Measurements from ENCODE around the gene ITGA2B.

Gene ITGA2B

GRCh38 chr17:44432254-44433157 lies 43.1 kb upstream of the ITGA2B start:
- H3K9me3 ChIP-seq (replicated peaks in 1 of 2; ENCODE audit: control insufficient read depth in 2 of 2, insufficient read depth in 1 of 2, low read depth in 1 of 2, low read length in 2 of 2), result no peaks in the 10 kb centered on the region
- no peak overlapping the region for H2AK5ac ChIP-seq (ENCODE audit: low read depth, low read length)
- H3K27ac ChIP-seq (replicated peaks; ENCODE audit: low read length), result no peak overlapping the region
- no peaks in the 10 kb centered on the region for H3K79me1 ChIP-seq (ENCODE audit: low read depth, low read length)
- H2BK120ac ChIP-seq (ENCODE audit: low read depth, low read length), result no peak overlapping the region
- H3K14ac ChIP-seq (ENCODE audit: low read length), result no peak overlapping the region
- no peak overlapping the region for H3K18ac ChIP-seq (ENCODE audit: low read length)
- H3K4me3 ChIP-seq (ENCODE audit: low read length in 2 of 2), result no peak overlapping the region
- no peak overlapping the region for H3K4ac ChIP-seq (ENCODE audit: low read length)
- no peak overlapping the region for H3K23ac ChIP-seq (ENCODE audit: low read depth, low read length, poor library complexity)
- H4K8ac ChIP-seq (ENCODE audit: low read depth, low read length), result no peak overlapping the region
- no peak overlapping the region for H4K91ac ChIP-seq (ENCODE audit: low read depth, low read length, poor library complexity)
- no peak overlapping the region for H3K9ac ChIP-seq (ENCODE audit: low read depth, low read length, poor library complexity)
- H3K4me2 ChIP-seq (ENCODE audit: insufficient read depth, low read length, poor library complexity, severe bottlenecking), result no peak overlapping the region
- H3K4me1 ChIP-seq (ENCODE audit: control insufficient read depth in 2 of 2, insufficient read depth in 1 of 2, low read depth in 1 of 2, low read length in 2 of 2), result no peaks in the 10 kb centered on the region
- H3K36me3 ChIP-seq (replicated peaks in 1 of 2; ENCODE audit: control insufficient read depth in 2 of 2, insufficient read depth in 2 of 2, low read length in 2 of 2), result peaks cover 17 to 87% of the 10 kb centered on the region in 2 donors
- no peak overlapping the region for H2BK5ac ChIP-seq (ENCODE audit: low read length)
- H3K27me3 ChIP-seq (ENCODE audit: control insufficient read depth in 3 of 3, insufficient read depth in 3 of 3, low read depth in 1 of 3, low read length in 3 of 3), result no peaks in the 10 kb centered on the region
- no peak overlapping the region for H2BK12ac ChIP-seq (ENCODE audit: low read length)
- no peak overlapping the region for H2BK15ac ChIP-seq (ENCODE audit: low read length)
- no peak overlapping the region for H2AFZ ChIP-seq (ENCODE audit: low read length)
- no peak for DNase-seq (ENCODE audit: low spot score)
- WGBS, 2 donors (ENCODE audit: extremely low coverage in 2 of 2, insufficient read length in 2 of 2, insufficient replicate concordance in 1 of 2), result no CpG with 5 or more reads among the region's 9 CpGs

DNA sequence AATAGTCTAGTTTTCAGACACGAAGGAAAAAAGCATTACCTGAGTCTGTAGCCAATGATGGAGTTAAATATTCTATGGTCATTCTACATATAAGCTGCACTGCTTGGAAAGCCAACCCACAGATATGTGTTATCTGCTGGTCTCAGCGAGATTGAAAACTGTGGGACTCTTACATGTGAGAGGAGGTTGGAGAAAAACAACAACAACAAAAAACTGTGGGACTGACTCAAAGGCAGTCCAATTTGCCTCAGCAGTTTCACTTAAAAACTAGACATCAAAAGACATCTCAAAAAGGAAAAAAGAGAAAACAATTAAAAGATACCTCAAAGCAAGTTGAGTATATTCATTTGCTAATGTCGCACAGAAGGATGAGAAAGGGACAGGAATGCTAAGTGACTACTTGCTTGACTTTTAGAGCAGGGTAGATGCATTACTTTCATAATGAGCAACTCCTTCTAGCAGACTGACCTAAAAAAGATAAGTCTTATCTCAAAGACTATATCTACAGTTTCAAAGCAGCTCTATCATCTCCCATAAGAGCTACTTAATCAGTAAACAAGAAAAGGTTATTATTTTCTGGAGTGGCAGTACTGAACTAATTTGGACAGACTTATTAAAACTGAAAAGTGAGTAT lies 35.5 kb upstream of the ITGA2B start:
- no CpG with 5 or more reads among the region's 3 CpGs for WGBS, 2 donors (ENCODE audit: extremely low coverage in 2 of 2, insufficient read length in 2 of 2, insufficient replicate concordance in 1 of 2)
- peaks cover 12 to 86% of the 10 kb centered on the region in 2 donors for H3K36me3 ChIP-seq (replicated peaks in 1 of 2; ENCODE audit: control insufficient read depth in 2 of 2, insufficient read depth in 2 of 2, low read length in 2 of 2)

GRCh38 chr17:44417553-44417952 lies 28.1 kb upstream of the ITGA2B start:
- Histone ChIP-seq H2BK12ac (ENCODE audit: low read length) (no peak overlapping the region), H3K4me3 (ENCODE audit: low read length in 2 of 2) (no peak overlapping the region), H4K91ac (ENCODE audit: low read depth, low read length, poor library complexity) (no peak overlapping the region), H3K4me2 (ENCODE audit: insufficient read depth, low read length, poor library complexity, severe bottlenecking) (no peak overlapping the region), H3K9ac (ENCODE audit: low read depth, low read length, poor library complexity) (no peak overlapping the region), H4K8ac (ENCODE audit: low read depth, low read length) (no peak overlapping the region), H2AFZ (ENCODE audit: low read length) (no peak overlapping the region), H2BK5ac (ENCODE audit: low read length) (no peak overlapping the region), H2AK5ac (ENCODE audit: low read depth, low read length) (no peak overlapping the region), H3K27ac (replicated peaks; ENCODE audit: low read length) (no peak overlapping the region), H3K4ac (ENCODE audit: low read length) (no peak overlapping the region), H3K9me3 (replicated peaks in 1 of 2; ENCODE audit: control insufficient read depth in 2 of 2, insufficient read depth in 1 of 2, low read depth in 1 of 2, low read length in 2 of 2) (peaks cover 0 to 8% of the 10 kb centered on the region in 2 donors), H3K14ac (ENCODE audit: low read length) (no peak overlapping the region), H3K27me3 (ENCODE audit: control insufficient read depth in 3 of 3, insufficient read depth in 3 of 3, low read depth in 1 of 3, low read length in 3 of 3) (no peaks in the 10 kb centered on the region), H3K79me1 (ENCODE audit: low read depth, low read length) (no peaks in the 10 kb centered on the region), H3K36me3 (replicated peaks in 1 of 2; ENCODE audit: control insufficient read depth in 2 of 2, insufficient read depth in 2 of 2, low read length in 2 of 2) (peaks cover 11 to 82% of the 10 kb centered on the region in 2 donors), H3K18ac (ENCODE audit: low read length) (no peak overlapping the region), H3K4me1 (ENCODE audit: control insufficient read depth in 2 of 2, insufficient read depth in 1 of 2, low read depth in 1 of 2, low read length in 2 of 2) (no peaks in the 10 kb centered on the region), H2BK15ac (ENCODE audit: low read length) (no peak overlapping the region), H2BK120ac (ENCODE audit: low read depth, low read length) (no peak overlapping the region), H3K23ac (ENCODE audit: low read depth, low read length, poor library complexity) (no peak overlapping the region)
- no CpG with 5 or more reads among the region's 2 CpGs for WGBS, 2 donors (ENCODE audit: extremely low coverage in 2 of 2, insufficient read length in 2 of 2, insufficient replicate concordance in 1 of 2)
- no peak for DNase-seq (ENCODE audit: low spot score)

More for the DNA sequence above, 35.5 kb upstream of the ITGA2B start:
- H3K79me1 ChIP-seq (ENCODE audit: low read depth, low read length), result no peaks in the 10 kb centered on the region
- H4K91ac ChIP-seq (ENCODE audit: low read depth, low read length, poor library complexity), result no peak overlapping the region
- no peak overlapping the region for H3K18ac ChIP-seq (ENCODE audit: low read length)
- H3K14ac ChIP-seq (ENCODE audit: low read length), result no peak overlapping the region
- no peak overlapping the region for H3K23ac ChIP-seq (ENCODE audit: low read depth, low read length, poor library complexity)
- no peak overlapping the region for H2AK5ac ChIP-seq (ENCODE audit: low read depth, low read length)
- no peak overlapping the region for H2BK15ac ChIP-seq (ENCODE audit: low read length)
- no peak overlapping the region for H3K4me2 ChIP-seq (ENCODE audit: insufficient read depth, low read length, poor library complexity, severe bottlenecking)
- H2BK120ac ChIP-seq (ENCODE audit: low read depth, low read length), result no peak overlapping the region
- no peaks in the 10 kb centered on the region for H3K27me3 ChIP-seq (ENCODE audit: control insufficient read depth in 3 of 3, insufficient read depth in 3 of 3, low read depth in 1 of 3, low read length in 3 of 3)
- no peak overlapping the region for H3K4me3 ChIP-seq (ENCODE audit: low read length in 2 of 2)
- H4K8ac ChIP-seq (ENCODE audit: low read depth, low read length), result no peak overlapping the region
- no peak overlapping the region for H3K4ac ChIP-seq (ENCODE audit: low read length)
- H2AFZ ChIP-seq (ENCODE audit: low read length), result no peak overlapping the region
- no peak overlapping the region for H3K9ac ChIP-seq (ENCODE audit: low read depth, low read length, poor library complexity)
- DNase-seq (ENCODE audit: low spot score), result no peak
- H3K4me1 ChIP-seq (ENCODE audit: control insufficient read depth in 2 of 2, insufficient read depth in 1 of 2, low read depth in 1 of 2, low read length in 2 of 2), result no peaks in the 10 kb centered on the region
- no peak overlapping the region for H3K27ac ChIP-seq (replicated peaks; ENCODE audit: low read length)
- no peaks in the 10 kb centered on the region for H3K9me3 ChIP-seq (replicated peaks in 1 of 2; ENCODE audit: control insufficient read depth in 2 of 2, insufficient read depth in 1 of 2, low read depth in 1 of 2, low read length in 2 of 2)
- H2BK12ac ChIP-seq (ENCODE audit: low read length), result no peak overlapping the region
- no peak overlapping the region for H2BK5ac ChIP-seq (ENCODE audit: low read length)

- Histone ChIP-seq H4K8ac (ENCODE audit: low read depth, low read length) (no peak overlapping the region), H2BK15ac (ENCODE audit: low read length) (no peak overlapping the region), H2BK12ac (ENCODE audit: low read length) (no peak overlapping the region), H3K18ac (ENCODE audit: low read length) (no peak overlapping the region), H2BK5ac (ENCODE audit: low read length) (no peak overlapping the region), H3K23ac (ENCODE audit: low read depth, low read length, poor library complexity) (no peak overlapping the region), H2AFZ (ENCODE audit: low read length) (no peak overlapping the region), H4K91ac (ENCODE audit: low read depth, low read length, poor library complexity) (no peak overlapping the region), H3K36me3 (replicated peaks in 1 of 2; ENCODE audit: control insufficient read depth in 2 of 2, insufficient read depth in 2 of 2, low read length in 2 of 2) (peaks cover 9 to 76% of the 10 kb centered on the region in 2 donors), H2AK5ac (ENCODE audit: low read depth, low read length) (no peak overlapping the region), H2BK120ac (ENCODE audit: low read depth, low read length) (no peak overlapping the region), H3K4me1 (ENCODE audit: control insufficient read depth in 2 of 2, insufficient read depth in 1 of 2, low read depth in 1 of 2, low read length in 2 of 2) (no peaks in the 10 kb centered on the region), H3K4ac (ENCODE audit: low read length) (no peak overlapping the region), H3K4me2 (ENCODE audit: insufficient read depth, low read length, poor library complexity, severe bottlenecking) (no peak overlapping the region), H3K9me3 (replicated peaks in 1 of 2; ENCODE audit: control insufficient read depth in 2 of 2, insufficient read depth in 1 of 2, low read depth in 1 of 2, low read length in 2 of 2) (peaks cover 0 to 8% of the 10 kb centered on the region in 2 donors), H3K4me3 (ENCODE audit: low read length in 2 of 2) (no peak overlapping the region), H3K9ac (ENCODE audit: low read depth, low read length, poor library complexity) (no peak overlapping the region), H3K14ac (ENCODE audit: low read length) (no peak overlapping the region), H3K27me3 (ENCODE audit: control insufficient read depth in 3 of 3, insufficient read depth in 3 of 3, low read depth in 1 of 3, low read length in 3 of 3) (no peaks in the 10 kb centered on the region), H3K79me1 (ENCODE audit: low read depth, low read length) (no peaks in the 10 kb centered on the region), H3K27ac (replicated peaks; ENCODE audit: low read length) (no peak overlapping the region)
- no peak for DNase-seq (ENCODE audit: low spot score)
- no CpG with 5 or more reads among the region's 2 CpGs for WGBS, 2 donors (ENCODE audit: extremely low coverage in 2 of 2, insufficient read length in 2 of 2, insufficient replicate concordance in 1 of 2)
These were observed 27.3 kb upstream of the ITGA2B start for GRCh38 chr17:44416558-44417289.

Data from neuronal stem cell (in vitro differentiated cells).